ENCODE results near the gene RC3H1.

- TF ChIP-seq YY1 (IDR thresholded peaks at IDR 0.05; ENCODE audit: borderline replicate concordance in 1 of 3, control insufficient read depth in 1 of 3, extremely low read depth in 1 of 3, insufficient read depth in 3 of 3, insufficient read length in 1 of 3, insufficient replicate concordance in 2 of 3, low read depth in 1 of 3, low read length in 2 of 3) (no peak), CTCF (IDR thresholded peaks at IDR 0.05 in 2 of 3, conservative IDR thresholded peaks at IDR 0.05 in 1 of 3; ENCODE audit: insufficient read depth in 2 of 3, low read depth in 1 of 3, low read length in 3 of 3) (no peak), TEAD4 (IDR thresholded peaks at IDR 0.05; ENCODE audit: low read length) (no peak), TEAD4 (CRISPR knock-in tag; IDR thresholded peaks at IDR 0.05; ENCODE audit: borderline replicate concordance) (no peak), EZH2 (IDR thresholded peaks at IDR 0.05; ENCODE audit: borderline replicate concordance, low read depth, low read length) (no peak), BRCA1 (IDR thresholded peaks at IDR 0.05) (no peak), BRCA1 (CRISPR knock-in tag; IDR thresholded peaks at IDR 0.05) (no peak), ZBTB7A (IDR thresholded peaks at IDR 0.05; ENCODE audit: borderline replicate concordance, control insufficient read depth, low read depth, low read length) (no peak), ZBTB34 (CRISPR knock-in tag; IDR thresholded peaks at IDR 0.05) (no peak), KLF1 (tag; IDR thresholded peaks at IDR 0.05) (no peak), TCF7L2 (IDR thresholded peaks at IDR 0.05; ENCODE audit: low read depth, low read length) (no peak), XRCC5 (IDR thresholded peaks at IDR 0.05; ENCODE audit: low read depth, low read length) (no peak), ZNF282 (CRISPR knock-in tag; IDR thresholded peaks at IDR 0.05) (no peak)
Observed at GRCh38 chr1:174070614-174071013, 48.5 kb upstream of the RC3H1 start.

Data from K562 (cell line).